ENCODE measurements around the gene WDCP.
A peak's percentile ranks its signal among the peaks of the same experiment; 100 is the strongest.

WDCP gene

GRCh38 chr2:24080701-24081100, 33.5 kb upstream of the WDCP start:
- Histone ChIP-seq H3K36me3 (ENCODE audit: insufficient read depth, low read length) (no peaks in the 10 kb centered on the region), H3K4me1 (ENCODE audit: insufficient read depth, low read length) (peaks cover 32% of the 10 kb centered on the region), H3K79me2 (ENCODE audit: insufficient read depth, low read length) (peaks cover 5% of the 10 kb centered on the region), H2AFZ (ENCODE audit: low read depth, low read length) (no peak overlapping the region), H3K9me3 (ENCODE audit: insufficient read depth, low read length, severe bottlenecking) (no peaks in the 10 kb centered on the region), H3K27me3 (ENCODE audit: insufficient read depth, low read length, poor library complexity) (no peaks in the 10 kb centered on the region), H3K4me2 (ENCODE audit: insufficient read depth, low read length) (no peak overlapping the region), H4K20me1 (ENCODE audit: insufficient read depth, low read length) (no peaks in the 10 kb centered on the region), H3K4me3 (ENCODE audit: low read depth in 1 of 2, low read length in 2 of 2) (no peak overlapping the region), H3K27ac (ENCODE audit: low read length) (no peak overlapping the region), H3K9ac (ENCODE audit: low read depth, low read length) (no peak overlapping the region)
- no peak for ATAC-seq (ENCODE audit: insufficient read depth, low read depth)
- no peak for TF ChIP-seq CTCF (IDR thresholded peaks at IDR 0.05; ENCODE audit: borderline replicate concordance, extremely low read depth, low read length, poor library complexity, severe bottlenecking)
- DNase-seq: no peak

GRCh38 chr2:24077879-24078278, 30.7 kb upstream of the WDCP start:
- DNase-seq (no peak), ATAC-seq (ENCODE audit: insufficient read depth, low read depth) (no peak)
- Histone ChIP-seq H3K9me3 (ENCODE audit: insufficient read depth, low read length, severe bottlenecking) (no peaks in the 10 kb centered on the region), H3K4me3 (ENCODE audit: low read depth in 1 of 2, low read length in 2 of 2) (peak overlapping the region in 1 of 2 experiments; percentile 96; a peak in 2 of 4 replicates), H2AFZ (ENCODE audit: low read depth, low read length) (peak overlapping the region; percentile 98; the same call in 1 of the 2 replicates), H3K4me1 (ENCODE audit: insufficient read depth, low read length) (peaks cover 38% of the 10 kb centered on the region), H3K4me2 (ENCODE audit: insufficient read depth, low read length) (peak overlapping the region; percentile 78), H3K27me3 (ENCODE audit: insufficient read depth, low read length, poor library complexity) (no peaks in the 10 kb centered on the region), H3K9ac (ENCODE audit: low read depth, low read length) (peak overlapping the region; percentile 81; the same call in 1 of the 2 replicates), H3K36me3 (ENCODE audit: insufficient read depth, low read length) (peaks cover 16% of the 10 kb centered on the region), H3K79me2 (ENCODE audit: insufficient read depth, low read length) (peaks cover 33% of the 10 kb centered on the region), H3K27ac (ENCODE audit: low read length) (no peak overlapping the region), H4K20me1 (ENCODE audit: insufficient read depth, low read length) (peaks cover 3% of the 10 kb centered on the region; the same call in 1 of the 2 replicates)
- no peak for TF ChIP-seq EZH2 (IDR thresholded peaks at IDR 0.05; ENCODE audit: borderline replicate concordance, low read depth, low read length, severe bottlenecking)

- Histone ChIP-seq H3K79me2 (ENCODE audit: insufficient read depth, low read length) (peaks cover 37% of the 10 kb centered on the region), H3K4me1 (ENCODE audit: insufficient read depth, low read length) (peaks cover 41% of the 10 kb centered on the region), H3K27me3 (ENCODE audit: insufficient read depth, low read length, poor library complexity) (no peaks in the 10 kb centered on the region), H3K4me3 (ENCODE audit: low read depth in 1 of 2, low read length in 2 of 2) (peak overlapping the region; percentile 91 to 96; a peak in 3 of 4 replicates), H2AFZ (ENCODE audit: low read depth, low read length) (peak overlapping the region; percentile 98), H4K20me1 (ENCODE audit: insufficient read depth, low read length) (peaks cover 3% of the 10 kb centered on the region; the same call in 1 of the 2 replicates), H3K9me3 (ENCODE audit: insufficient read depth, low read length, severe bottlenecking) (no peaks in the 10 kb centered on the region), H3K4me2 (ENCODE audit: insufficient read depth, low read length) (peak overlapping the region; percentile 78), H3K27ac (ENCODE audit: low read length) (no peak overlapping the region), H3K9ac (ENCODE audit: low read depth, low read length) (peak overlapping the region; percentile 81), H3K36me3 (ENCODE audit: insufficient read depth, low read length) (peaks cover 19% of the 10 kb centered on the region)
- TF ChIP-seq EZH2 (IDR thresholded peaks at IDR 0.05; ENCODE audit: borderline replicate concordance, low read depth, low read length, severe bottlenecking) (no peak), CTCF (IDR thresholded peaks at IDR 0.05; ENCODE audit: borderline replicate concordance, extremely low read depth, low read length, poor library complexity, severe bottlenecking) (no peak)
- DNase-seq (no peak), ATAC-seq (ENCODE audit: insufficient read depth, low read depth) (no peak)
These were observed 30.3 kb upstream of the WDCP start for GRCh38 chr2:24077535-24077877.

GRCh38 chr2:24076849-24077534, 29.8 kb upstream of the WDCP start:
- no peaks in the 10 kb centered on the region for H3K9me3 ChIP-seq (ENCODE audit: insufficient read depth, low read length, severe bottlenecking)
- H3K36me3 ChIP-seq (ENCODE audit: insufficient read depth, low read length): peaks cover 23% of the 10 kb centered on the region
- peaks cover 41% of the 10 kb centered on the region for H3K4me1 ChIP-seq (ENCODE audit: insufficient read depth, low read length)
- H2AFZ ChIP-seq (ENCODE audit: low read depth, low read length): peak overlapping the region; percentile 98
- peak; percentile 15 for DNase-seq
- H3K4me2 ChIP-seq (ENCODE audit: insufficient read depth, low read length): peak overlapping the region; percentile 78
- H4K20me1 ChIP-seq (ENCODE audit: insufficient read depth, low read length): peaks cover 3% of the 10 kb centered on the region; the same call in 1 of the 2 replicates
- peak overlapping the region; percentile 91 to 96; a peak in 3 of 4 replicates for H3K4me3 ChIP-seq (ENCODE audit: low read depth in 1 of 2, low read length in 2 of 2)
- ATAC-seq (ENCODE audit: insufficient read depth, low read depth): no peak; the same call in 2 of the 3 replicates
- TF ChIP-seq CTCF (IDR thresholded peaks at IDR 0.05; ENCODE audit: borderline replicate concordance, extremely low read depth, low read length, poor library complexity, severe bottlenecking): no peak
- TF ChIP-seq EZH2 (IDR thresholded peaks at IDR 0.05; ENCODE audit: borderline replicate concordance, low read depth, low read length, severe bottlenecking): no peak
- peak overlapping the region; percentile 94; the same call in 1 of the 2 replicates for H3K27ac ChIP-seq (ENCODE audit: low read length)
- no peaks in the 10 kb centered on the region for H3K27me3 ChIP-seq (ENCODE audit: insufficient read depth, low read length, poor library complexity)
- peaks cover 42% of the 10 kb centered on the region for H3K79me2 ChIP-seq (ENCODE audit: insufficient read depth, low read length)
- peak overlapping the region; percentile 81 for H3K9ac ChIP-seq (ENCODE audit: low read depth, low read length)
